Measurements from ENCODE around the gene CDC16. TPM values are rescaled to one million over a fixed set of nuclear protein-coding genes. Genes with fewer than 3 reads are reported as not detected.
A peak's percentile ranks its signal among the peaks of the same experiment; 100 is the strongest.

Gene CDC16
- total and polyA plus RNA-seq, 9 of the 15 experiments (the other 6 are each of a cell fraction or from before 2014, with no cell fraction given): 23.2 to 102 (median 51.6) TPM

GRCh38 chr13:114314074-114314912 lies 79.6 kb downstream of the CDC16 start, which contains the start of gene CHAMP1 (continued):
- 0 out of 2 replicates have a peak, but pooled peaks have one; percentile 22 for TF ChIP-seq JUND (IDR thresholded peaks at IDR 0.05; ENCODE audit: borderline replicate concordance, low read depth, low read length)
- TF ChIP-seq JUND (tag; IDR thresholded peaks at IDR 0.05; ENCODE audit: borderline replicate concordance, low read depth, low read length): no peak; the same call in 2 of the 3 replicates
- TF ChIP-seq SMAD4 (CRISPR knock-in tag; conservative IDR thresholded peaks at IDR 0.05): peak; percentile 86; the same call in 1 of the 2 replicates
- no peak for TF ChIP-seq NFXL1 (CRISPR knock-in tag; IDR thresholded peaks at IDR 0.05)
- no peak; the same call in 1 of the 2 replicates for TF ChIP-seq MBD2 (IDR thresholded peaks at IDR 0.05; ENCODE audit: borderline replicate concordance, low read depth)
- TF ChIP-seq MYC (IDR thresholded peaks at IDR 0.05; ENCODE audit: low read depth, low read length): peak; percentile 84
- no peak for TF ChIP-seq MYC (CRISPR knock-in tag; IDR thresholded peaks at IDR 0.05; ENCODE audit: borderline replicate concordance, low read depth)
- peak; percentile 48 for TF ChIP-seq EP300 (IDR thresholded peaks at IDR 0.05; ENCODE audit: low read length)
- TF ChIP-seq SAFB (IDR thresholded peaks at IDR 0.05; ENCODE audit: borderline replicate concordance, low read depth, low read length): peak; percentile 82
- TF ChIP-seq KDM5B (IDR thresholded peaks at IDR 0.05; ENCODE audit: insufficient replicate concordance, low read depth, low read length): peak; percentile 86
- peak; percentile 77 for TF ChIP-seq FIP1L1 (IDR thresholded peaks at IDR 0.05; ENCODE audit: low read depth, low read length, poor library complexity, severe bottlenecking)
- TF ChIP-seq GMEB1 (CRISPR knock-in tag; IDR thresholded peaks at IDR 0.05): peak; percentile 84
- 0 out of 4 replicates have a peak, but pooled peaks of 1 of the 2 experiments have one; percentile 48 for TF ChIP-seq HDAC1 (IDR thresholded peaks at IDR 0.05)
- TF ChIP-seq IRF1 (CRISPR knock-in tag; IDR thresholded peaks at IDR 0.05; ENCODE audit: borderline replicate concordance): no peak
- TF ChIP-seq CXXC5 (CRISPR knock-in tag; IDR thresholded peaks at IDR 0.05): peak; percentile 99
- peak; percentile 79 for TF ChIP-seq VEZF1 (CRISPR knock-in tag; IDR thresholded peaks at IDR 0.05)
- 0 out of 2 replicates have a peak, but pooled peaks have one; percentile 20 for TF ChIP-seq HMGXB4 (CRISPR knock-in tag; IDR thresholded peaks at IDR 0.05)
- 0 out of 2 replicates have a peak, but pooled peaks have one; percentile 63 for TF ChIP-seq FOXJ2 (tag; IDR thresholded peaks at IDR 0.05)
- TF ChIP-seq TCF3 (CRISPR knock-in tag; IDR thresholded peaks at IDR 0.05): no peak
- no peak for TF ChIP-seq ATF1 (CRISPR knock-in tag; IDR thresholded peaks at IDR 0.05)
- TF ChIP-seq ATF1 (tag; IDR thresholded peaks at IDR 0.05): peak; percentile 59
